ENCODE measurements around the gene GNAZ. TPM values are rescaled to one million over a fixed set of nuclear protein-coding genes. Genes with fewer than 3 reads are reported as not detected.

GNAZ gene
- polyA plus RNA-seq, 1 experiment: 12.6 TPM

DNA sequence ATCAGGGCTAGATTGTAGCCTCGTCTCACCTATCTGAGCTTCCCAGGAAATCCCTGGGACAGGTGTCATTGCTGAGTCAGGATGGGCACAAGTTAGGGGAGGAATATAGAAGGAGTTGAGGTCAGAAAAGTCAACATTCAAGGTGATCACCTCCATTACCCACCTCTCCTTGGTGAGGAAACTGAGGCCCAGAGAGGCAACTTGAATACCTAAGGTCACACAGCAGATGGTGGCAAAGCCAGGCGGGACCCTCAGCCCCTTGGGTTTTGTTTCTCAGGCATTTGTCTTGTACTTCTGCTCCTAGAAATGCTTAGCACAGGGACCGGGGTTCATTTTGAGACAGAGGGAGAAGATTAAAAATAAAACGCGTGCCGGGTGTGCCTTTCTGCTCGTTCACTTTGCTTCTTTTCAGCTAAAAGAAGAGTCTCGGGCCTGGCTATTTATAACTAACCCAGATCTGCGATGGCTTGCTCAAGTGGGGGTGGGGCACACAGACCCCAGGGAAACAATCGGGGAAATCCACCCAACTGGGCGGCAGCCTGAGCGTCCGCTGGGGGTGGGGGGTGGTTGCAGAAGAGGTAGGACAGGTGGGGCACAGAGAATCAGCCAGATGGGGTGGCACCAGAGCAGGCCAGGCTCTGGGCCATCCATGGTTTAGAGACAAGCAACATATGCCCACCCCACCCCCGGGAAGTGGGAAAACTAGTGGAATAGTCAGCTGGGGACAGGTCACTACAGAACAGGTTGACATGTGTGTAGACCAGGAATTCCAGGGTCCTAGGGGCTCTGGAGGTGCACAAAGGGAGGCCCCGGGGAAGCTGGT, 3.9 kb upstream of the GNAZ start:
- ChIA-PET POLR2A (no interaction called here), CTCF (interaction anchor here (0.7 kb wide), 2 partner anchors 46 to 61 kb away, joined by 3 to 4 read pairs; no protein-coding TSS in a partner anchor)
- H3K36me3 ChIP-seq (ENCODE audit: control insufficient read depth, insufficient read depth, low read length): no peaks in the 10 kb centered on the region
- DNase-seq (ENCODE audit: low read depth): no peak
- TF ChIP-seq, protein P1, sequence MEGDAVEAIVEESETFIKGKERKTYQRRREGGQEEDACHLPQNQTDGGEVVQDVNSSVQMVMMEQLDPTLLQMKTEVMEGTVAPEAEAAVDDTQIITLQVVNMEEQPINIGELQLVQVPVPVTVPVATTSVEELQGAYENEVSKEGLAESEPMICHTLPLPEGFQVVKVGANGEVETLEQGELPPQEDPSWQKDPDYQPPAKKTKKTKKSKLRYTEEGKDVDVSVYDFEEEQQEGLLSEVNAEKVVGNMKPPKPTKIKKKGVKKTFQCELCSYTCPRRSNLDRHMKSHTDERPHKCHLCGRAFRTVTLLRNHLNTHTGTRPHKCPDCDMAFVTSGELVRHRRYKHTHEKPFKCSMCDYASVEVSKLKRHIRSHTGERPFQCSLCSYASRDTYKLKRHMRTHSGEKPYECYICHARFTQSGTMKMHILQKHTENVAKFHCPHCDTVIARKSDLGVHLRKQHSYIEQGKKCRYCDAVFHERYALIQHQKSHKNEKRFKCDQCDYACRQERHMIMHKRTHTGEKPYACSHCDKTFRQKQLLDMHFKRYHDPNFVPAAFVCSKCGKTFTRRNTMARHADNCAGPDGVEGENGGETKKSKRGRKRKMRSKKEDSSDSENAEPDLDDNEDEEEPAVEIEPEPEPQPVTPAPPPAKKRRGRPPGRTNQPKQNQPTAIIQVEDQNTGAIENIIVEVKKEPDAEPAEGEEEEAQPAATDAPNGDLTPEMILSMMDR (IDR thresholded peaks at IDR 0.05; ENCODE audit: insufficient read depth, low read depth, low read length): no peak
- H3K4me3 ChIP-seq (ENCODE audit: low read depth, low read length): no peak overlapping the region
- H3K27me3 ChIP-seq (ENCODE audit: control insufficient read depth, insufficient read depth, low read length): no peaks in the 10 kb centered on the region; the same call in 1 of the 2 replicates

DNA sequence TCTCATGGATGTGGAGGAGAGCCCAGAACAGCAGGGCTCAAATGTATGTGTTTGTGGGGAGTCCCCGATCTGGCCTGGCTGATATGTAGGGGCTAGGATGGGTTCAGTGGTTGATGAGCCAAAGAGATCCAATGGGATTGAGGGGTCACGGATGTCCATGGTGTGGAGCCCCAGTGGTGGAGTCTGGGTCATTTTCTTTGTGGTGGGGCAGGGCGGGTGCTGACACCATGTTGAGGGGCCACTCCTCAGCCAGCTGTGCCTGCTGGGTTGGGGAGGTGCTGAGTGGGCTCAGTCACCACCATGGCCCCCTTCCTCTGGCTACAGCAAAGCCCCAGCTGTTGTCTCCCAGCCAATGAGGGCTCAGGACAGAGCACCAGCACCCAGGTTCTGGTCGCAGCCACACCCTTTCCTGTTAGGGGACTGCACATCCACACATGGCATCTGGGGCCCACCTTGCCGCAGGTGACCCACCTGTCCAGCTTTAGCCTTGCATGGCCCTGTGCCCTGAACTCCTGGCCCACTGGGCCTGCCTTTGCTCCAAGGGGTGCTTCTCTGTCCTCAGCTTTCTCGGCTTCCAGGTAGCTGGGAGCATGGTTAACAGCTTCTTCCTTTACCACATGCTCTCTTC, 3.2 kb upstream of the GNAZ start:
- ChIA-PET CTCF (no interaction called here), POLR2A (no interaction called here)
- H3K27me3 ChIP-seq (ENCODE audit: control insufficient read depth, insufficient read depth, low read length): no peaks in the 10 kb centered on the region; the same call in 1 of the 2 replicates
- TF ChIP-seq, protein P1 (IDR thresholded peaks at IDR 0.05; ENCODE audit: insufficient read depth, low read depth, low read length): no peak
- no peaks in the 10 kb centered on the region for H3K36me3 ChIP-seq (ENCODE audit: control insufficient read depth, insufficient read depth, low read length)
- DNase-seq (ENCODE audit: low read depth): no peak
- no peak overlapping the region for H3K4me3 ChIP-seq (ENCODE audit: low read depth, low read length)

- TF ChIP-seq, protein P1 (IDR thresholded peaks at IDR 0.05; ENCODE audit: insufficient read depth, low read depth, low read length): no peak
- Histone ChIP-seq H3K4me3 (ENCODE audit: low read depth, low read length) (no peak overlapping the region), H3K27me3 (ENCODE audit: control insufficient read depth, insufficient read depth, low read length) (no peaks in the 10 kb centered on the region; the same call in 1 of the 2 replicates), H3K36me3 (ENCODE audit: control insufficient read depth, insufficient read depth, low read length) (no peaks in the 10 kb centered on the region)
- ChIA-PET POLR2A (no interaction called here), CTCF (no interaction called here)
- no peak for DNase-seq (ENCODE audit: low read depth)
Measured at GRCh38 chr22:23067691-23068090, 2.6 kb upstream of the GNAZ start.

- TF ChIP-seq, protein P1 (IDR thresholded peaks at IDR 0.05; ENCODE audit: insufficient read depth, low read depth, low read length): no peak
- H3K4me3 ChIP-seq (ENCODE audit: low read depth, low read length): no peak overlapping the region
- H3K27me3 ChIP-seq (ENCODE audit: control insufficient read depth, insufficient read depth, low read length): no peaks in the 10 kb centered on the region; the same call in 1 of the 2 replicates
- no peaks in the 10 kb centered on the region for H3K36me3 ChIP-seq (ENCODE audit: control insufficient read depth, insufficient read depth, low read length)
- ChIA-PET POLR2A (no interaction called here), CTCF (interaction anchor here (0.6 kb wide), 1 partner anchor 214 kb away, joined by 3 read pairs; no protein-coding TSS in a partner anchor)
- no peak for DNase-seq (ENCODE audit: low read depth)
Measured at GRCh38 chr22:23068096-23068831, 2.1 kb upstream of the GNAZ start.
